ENCODE results near the gene SLC22A31.
"Not testable (repeated sequence)": the region's sequence is repeated elsewhere in the genome, so short reads cannot be mapped to it uniquely, and the experiment has no call there.

Gene SLC22A31

DNA sequence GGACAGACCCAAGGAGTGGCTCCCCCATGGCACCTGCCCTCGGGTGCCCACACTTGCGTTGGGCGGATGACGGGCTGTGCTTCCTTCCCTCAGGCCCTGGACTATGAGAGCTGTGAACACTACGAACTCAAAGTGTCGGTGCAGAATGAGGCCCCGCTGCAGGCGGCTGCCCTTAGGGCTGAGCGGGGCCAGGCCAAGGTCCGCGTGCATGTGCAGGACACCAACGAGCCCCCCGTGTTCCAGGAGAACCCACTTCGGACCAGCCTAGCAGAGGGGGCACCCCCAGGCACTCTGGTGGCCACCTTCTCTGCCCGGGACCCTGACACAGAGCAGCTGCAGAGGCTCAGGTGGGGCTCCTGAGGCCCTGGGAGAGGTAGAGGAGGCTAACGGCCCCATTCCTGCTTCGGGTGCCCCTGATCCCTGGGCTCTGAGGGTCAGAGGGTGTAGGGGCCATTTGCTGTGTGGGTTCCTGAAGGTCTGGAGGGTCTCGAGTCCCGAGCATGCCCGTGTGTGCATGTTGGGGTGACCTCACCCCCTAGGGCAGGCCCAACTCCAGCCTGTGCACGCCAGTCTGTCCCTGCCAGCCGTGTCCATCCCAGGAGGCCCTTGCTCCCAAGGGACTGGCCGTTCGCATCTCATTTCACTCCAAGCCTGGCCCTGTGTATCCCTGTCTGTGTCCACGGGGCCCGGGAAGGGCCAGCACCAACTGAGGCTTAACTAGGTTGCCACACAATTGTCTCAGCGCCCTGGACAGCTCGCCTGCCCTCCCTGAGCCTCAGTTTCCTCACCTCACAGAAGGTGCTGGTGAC is 10.0 kb downstream of the SLC22A31 start:
- Mint-ChIP-seq H3K36me3 (no peaks in the 10 kb centered on the region), H3K4me3 (no peak overlapping the region), H3K27me3 (no peaks in the 10 kb centered on the region), H3K4me1 (peaks cover 4% of the 10 kb centered on the region), H3K9me3 (no peaks in the 10 kb centered on the region), H3K27ac (peak overlapping the region; percentile 59)

DNA sequence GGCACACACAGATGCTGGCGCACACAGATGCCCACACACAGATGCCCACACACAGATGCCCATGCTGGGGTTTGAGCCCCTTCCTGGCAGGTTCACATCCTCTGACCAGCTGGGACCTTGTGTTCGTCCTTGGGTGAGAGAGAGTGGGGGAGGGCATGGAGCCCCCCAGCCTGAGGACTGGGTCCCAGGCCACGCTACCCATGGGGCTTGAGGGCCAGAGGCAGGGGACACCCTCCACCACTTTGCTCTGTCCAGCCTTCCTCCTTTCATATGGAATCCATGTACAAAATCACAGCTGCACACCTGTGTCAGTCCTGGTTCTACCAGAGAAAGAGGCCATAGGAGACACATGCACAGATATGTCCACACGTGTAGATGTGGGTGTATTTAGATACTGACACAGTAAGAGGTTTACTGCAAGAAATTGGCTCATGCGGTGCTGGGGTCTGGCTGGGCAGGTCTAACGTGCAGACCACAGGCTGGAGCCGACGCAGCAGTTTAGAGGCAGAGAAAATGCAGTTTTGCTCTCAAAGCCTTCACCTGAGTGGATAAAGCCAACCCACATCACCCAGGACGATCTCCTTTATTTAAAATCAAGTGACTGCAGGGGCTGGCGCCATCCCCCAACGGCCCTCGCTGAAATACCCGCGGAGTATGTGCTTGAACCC is 10.8 kb downstream of the SLC22A31 start:
- no peak overlapping the region for H3K4me3 Mint-ChIP-seq
- H3K4me1 Mint-ChIP-seq = peaks cover 4% of the 10 kb centered on the region
- no peaks in the 10 kb centered on the region for H3K9me3 Mint-ChIP-seq
- no peak overlapping the region for H3K27ac Mint-ChIP-seq
- no peaks in the 10 kb centered on the region for H3K27me3 Mint-ChIP-seq
- no peaks in the 10 kb centered on the region for H3K36me3 Mint-ChIP-seq

DNA sequence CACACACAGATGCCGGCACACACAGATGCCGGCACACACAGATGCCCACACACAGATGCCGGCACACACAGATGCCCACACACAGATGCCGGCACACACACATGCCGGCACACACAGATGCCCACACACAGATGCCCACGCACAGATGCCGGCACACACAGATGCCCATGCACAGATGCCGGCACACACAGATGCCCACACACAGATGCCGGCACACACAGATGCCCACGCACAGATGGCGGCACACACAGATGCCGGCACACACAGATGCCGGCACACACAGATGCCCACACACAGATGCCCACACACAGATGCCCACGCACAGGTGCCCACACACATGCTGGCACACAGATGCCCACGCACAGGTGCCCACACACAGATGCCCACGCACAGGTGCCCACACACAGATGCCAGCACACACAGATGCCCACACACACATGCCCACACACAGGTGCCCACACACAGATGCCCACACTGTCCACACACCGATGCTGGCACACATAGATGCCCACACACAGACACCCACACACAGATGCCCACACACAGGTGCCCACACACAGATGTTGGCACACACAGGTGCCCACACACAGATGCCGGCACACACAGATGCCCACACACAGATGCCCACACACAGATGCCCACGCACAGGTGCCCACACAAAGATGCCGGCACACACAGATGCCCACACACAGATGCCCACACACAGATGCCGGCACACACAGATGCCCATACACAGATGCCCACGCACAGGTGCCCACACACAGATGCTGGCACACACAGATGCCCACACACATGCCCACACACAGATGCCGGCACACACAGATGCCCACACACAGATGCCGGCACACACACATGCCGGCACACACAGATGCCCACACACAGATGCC is 11.6 kb downstream of the SLC22A31 start:
- not testable (repeated sequence) for H3K4me3 Mint-ChIP-seq

DNA sequence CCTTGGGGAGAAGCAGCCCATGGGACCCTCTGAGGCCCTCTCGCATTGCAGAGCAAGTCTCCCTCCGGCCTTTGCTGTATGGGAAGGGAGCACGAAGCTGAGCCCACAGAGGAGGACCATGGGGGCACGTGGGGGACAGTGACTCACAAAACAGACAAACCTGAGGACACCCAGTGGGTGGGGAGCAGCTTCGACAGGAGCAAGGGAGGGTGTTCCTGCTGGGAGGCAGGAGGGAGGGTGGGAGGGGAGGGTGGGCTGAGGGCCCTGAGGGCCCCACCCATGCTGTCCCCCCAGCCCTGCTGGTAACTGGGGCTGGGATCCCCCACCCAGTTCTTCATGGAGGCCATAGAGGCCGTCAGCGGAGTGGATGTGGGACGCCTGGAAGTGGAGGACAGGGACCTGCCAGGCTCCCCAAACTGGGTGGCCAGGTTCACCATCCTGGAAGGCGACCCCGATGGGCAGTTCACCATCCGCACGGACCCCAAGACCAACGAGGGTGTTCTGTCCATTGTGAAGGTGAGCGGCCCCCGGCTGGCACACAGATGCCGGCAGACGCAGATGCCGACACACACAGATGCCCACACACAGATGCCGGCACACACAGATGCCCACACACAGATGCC is 12.5 kb downstream of the SLC22A31 start:
- peak overlapping the region; percentile 73 for H3K27ac Mint-ChIP-seq
- H3K4me3 Mint-ChIP-seq = no peak overlapping the region
- no peaks in the 10 kb centered on the region for H3K9me3 Mint-ChIP-seq
- no peaks in the 10 kb centered on the region for H3K36me3 Mint-ChIP-seq
- H3K27me3 Mint-ChIP-seq = no peaks in the 10 kb centered on the region
- peaks cover 4% of the 10 kb centered on the region for H3K4me1 Mint-ChIP-seq

More for the DNA sequence above, 11.6 kb downstream of the SLC22A31 start:
- H3K27ac Mint-ChIP-seq, H3K4me1 Mint-ChIP-seq, H3K9me3 Mint-ChIP-seq, H3K36me3 Mint-ChIP-seq, H3K27me3 Mint-ChIP-seq: not testable (repeated sequence)

DNA sequence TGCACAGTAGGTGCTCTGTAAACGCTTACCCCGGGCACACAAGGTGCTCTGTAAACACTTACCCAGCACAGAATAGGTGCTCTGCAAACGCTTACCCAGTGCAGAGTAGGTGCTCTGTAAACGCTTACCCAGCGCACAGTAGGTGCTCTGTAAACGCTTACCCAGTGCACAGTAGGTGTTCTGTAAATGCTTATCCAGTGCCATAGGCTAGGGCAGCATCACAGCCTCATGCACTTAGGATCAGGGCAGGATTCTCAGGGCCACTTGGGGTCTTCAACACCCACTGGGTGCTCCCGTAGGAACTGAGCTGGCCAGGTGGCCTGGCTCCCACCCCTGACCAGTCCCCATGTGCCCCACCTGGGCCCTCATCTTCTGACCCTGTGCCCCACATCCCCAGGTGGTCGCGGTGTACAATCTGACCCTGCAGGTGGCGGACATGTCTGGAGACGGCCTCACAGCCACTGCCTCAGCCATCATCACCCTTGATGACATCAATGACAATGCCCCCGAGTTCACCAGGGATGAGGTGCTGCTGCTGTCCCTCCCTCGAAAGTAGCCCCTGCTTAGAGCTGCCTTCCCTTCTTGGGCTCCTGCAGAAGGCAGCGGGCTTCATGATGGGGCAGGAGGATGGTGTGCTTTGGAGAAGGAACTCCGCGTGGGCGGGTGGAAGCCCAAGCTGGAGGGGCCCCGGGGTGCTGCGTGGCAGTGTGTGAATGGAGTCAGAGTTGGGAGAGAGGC is 13.1 kb downstream of the SLC22A31 start:
- Mint-ChIP-seq H3K4me1 (peaks cover 8% of the 10 kb centered on the region), H3K27ac (peak overlapping the region; percentile 73), H3K27me3 (no peaks in the 10 kb centered on the region), H3K9me3 (no peaks in the 10 kb centered on the region), H3K4me3 (no peak overlapping the region), H3K36me3 (no peaks in the 10 kb centered on the region)

DNA sequence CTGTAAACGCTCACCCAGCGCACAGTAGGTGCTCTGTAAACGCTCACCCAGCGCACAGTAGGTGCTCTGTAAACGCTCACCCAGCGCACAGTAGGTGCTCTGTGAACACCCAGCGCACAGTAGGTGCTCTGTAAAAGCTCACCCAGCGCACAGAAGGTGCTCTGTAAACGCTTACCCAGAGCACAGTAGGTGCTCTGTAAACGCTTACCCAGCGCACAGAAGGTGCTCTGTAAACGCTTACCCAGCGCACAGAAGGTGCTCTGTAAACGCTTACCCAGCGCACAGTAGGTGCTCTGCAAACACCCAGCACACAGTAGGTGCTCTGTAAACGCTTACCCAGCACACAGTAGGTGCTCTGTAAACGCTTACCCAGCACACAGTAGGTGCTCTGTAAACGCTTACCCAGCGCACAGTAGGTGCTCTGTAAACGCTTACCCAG is 13.7 kb downstream of the SLC22A31 start:
- not testable (repeated sequence) for H3K4me3 Mint-ChIP-seq, H3K9me3 Mint-ChIP-seq, H3K36me3 Mint-ChIP-seq, H3K27me3 Mint-ChIP-seq, H3K4me1 Mint-ChIP-seq, H3K27ac Mint-ChIP-seq

DNA sequence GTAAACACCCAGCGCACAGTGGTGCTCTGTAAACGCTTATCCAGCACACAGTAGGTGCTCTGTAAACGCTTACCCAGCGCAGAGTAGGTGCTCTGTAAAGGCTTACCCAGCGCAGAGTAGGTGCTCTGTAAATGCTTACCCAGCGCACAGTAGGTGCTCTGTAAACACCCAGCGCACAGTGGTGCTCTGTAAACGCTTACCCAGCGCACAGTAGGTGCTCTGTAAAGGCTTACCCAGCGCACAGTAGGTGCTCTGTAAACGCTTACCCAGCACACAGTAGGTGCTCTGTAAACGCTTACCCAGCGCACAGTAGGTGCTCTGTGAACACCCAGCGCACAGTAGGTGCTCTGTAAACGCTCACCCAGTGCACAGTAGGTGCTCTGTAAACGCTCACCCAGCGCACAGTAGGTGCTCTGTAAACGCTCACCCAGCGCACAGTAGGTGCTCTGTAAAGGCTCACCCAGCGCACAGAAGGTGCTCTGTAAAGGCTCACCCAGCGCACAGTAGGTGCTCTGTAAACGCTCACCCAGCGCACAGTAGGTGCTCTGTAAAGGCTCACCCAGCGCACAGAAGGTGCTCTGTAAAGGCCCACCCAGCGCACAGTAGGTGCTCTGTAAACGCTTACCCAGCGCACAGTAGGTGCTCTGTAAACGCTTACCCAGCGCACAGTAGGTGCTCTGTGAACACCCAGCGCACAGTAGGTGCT is 14.3 kb downstream of the SLC22A31 start:
- not testable (repeated sequence) for H3K4me3 Mint-ChIP-seq, H3K27ac Mint-ChIP-seq, H3K36me3 Mint-ChIP-seq, H3K27me3 Mint-ChIP-seq, H3K9me3 Mint-ChIP-seq
- H3K4me1 Mint-ChIP-seq = peaks cover 10% of the 10 kb centered on the region

DNA sequence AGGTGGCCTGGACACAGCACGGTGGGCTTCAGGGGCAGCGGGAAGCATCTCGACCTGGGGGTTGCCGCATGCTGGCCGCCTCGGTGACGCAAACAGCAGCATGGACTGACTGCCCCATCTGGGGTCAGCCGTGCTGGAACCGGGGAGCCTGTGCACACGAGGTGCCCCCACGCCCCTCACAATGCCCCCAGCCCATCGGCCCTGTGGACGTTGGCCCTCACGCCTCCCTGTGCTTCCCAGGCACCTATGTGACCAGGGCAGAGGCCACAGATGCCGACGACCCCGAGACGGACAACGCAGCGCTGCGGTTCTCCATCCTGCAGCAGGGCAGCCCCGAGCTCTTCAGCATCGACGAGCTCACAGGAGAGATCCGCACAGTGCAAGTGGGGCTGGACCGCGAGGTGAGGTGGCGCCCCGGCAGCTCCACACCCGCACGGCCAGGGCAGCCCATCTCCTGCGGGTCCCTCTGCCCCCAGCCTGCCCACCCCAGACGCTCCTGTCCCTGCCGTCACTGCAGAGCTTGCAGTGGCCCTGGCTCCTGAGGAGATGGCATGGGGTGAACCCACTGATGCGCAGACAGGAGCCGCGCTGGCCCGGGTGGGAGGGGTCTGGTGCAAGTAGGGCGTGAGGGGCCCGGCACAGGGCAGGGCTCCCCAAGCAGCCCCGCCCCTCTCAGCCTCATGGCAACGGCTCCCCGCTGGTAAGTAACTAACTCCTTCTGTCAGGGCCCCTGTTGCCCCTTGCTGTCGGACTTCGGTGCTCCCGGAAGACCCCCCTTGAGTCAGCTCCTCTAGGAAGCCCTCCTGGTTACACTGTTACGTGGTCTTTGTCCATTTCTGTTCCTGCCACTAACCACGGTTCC is 15.2 kb downstream of the SLC22A31 start:
- peaks cover 8% of the 10 kb centered on the region for H3K4me1 Mint-ChIP-seq
- H3K9me3 Mint-ChIP-seq = no peaks in the 10 kb centered on the region
- no peak overlapping the region for H3K4me3 Mint-ChIP-seq
- H3K27me3 Mint-ChIP-seq = no peaks in the 10 kb centered on the region
- H3K36me3 Mint-ChIP-seq = no peaks in the 10 kb centered on the region
- H3K27ac Mint-ChIP-seq = no peak overlapping the region

DNA sequence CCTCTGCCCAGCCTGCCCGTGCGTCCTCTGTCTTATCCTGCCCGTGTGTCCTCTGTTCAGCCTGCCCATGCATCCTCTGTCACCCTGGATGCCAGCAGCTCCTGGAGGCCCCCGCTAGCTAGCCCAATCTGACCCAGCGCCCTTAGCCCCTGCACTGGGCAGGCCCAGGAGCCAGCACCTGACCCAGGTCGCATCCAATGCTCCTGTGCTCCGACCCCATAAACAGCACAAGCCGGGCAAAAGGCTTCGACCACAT is 15.7 kb downstream of the SLC22A31 start:
- Mint-ChIP-seq H3K27ac (no peak overlapping the region), H3K27me3 (no peaks in the 10 kb centered on the region), H3K4me1 (peaks cover 8% of the 10 kb centered on the region), H3K9me3 (no peaks in the 10 kb centered on the region), H3K4me3 (no peak overlapping the region), H3K36me3 (no peaks in the 10 kb centered on the region)

DNA sequence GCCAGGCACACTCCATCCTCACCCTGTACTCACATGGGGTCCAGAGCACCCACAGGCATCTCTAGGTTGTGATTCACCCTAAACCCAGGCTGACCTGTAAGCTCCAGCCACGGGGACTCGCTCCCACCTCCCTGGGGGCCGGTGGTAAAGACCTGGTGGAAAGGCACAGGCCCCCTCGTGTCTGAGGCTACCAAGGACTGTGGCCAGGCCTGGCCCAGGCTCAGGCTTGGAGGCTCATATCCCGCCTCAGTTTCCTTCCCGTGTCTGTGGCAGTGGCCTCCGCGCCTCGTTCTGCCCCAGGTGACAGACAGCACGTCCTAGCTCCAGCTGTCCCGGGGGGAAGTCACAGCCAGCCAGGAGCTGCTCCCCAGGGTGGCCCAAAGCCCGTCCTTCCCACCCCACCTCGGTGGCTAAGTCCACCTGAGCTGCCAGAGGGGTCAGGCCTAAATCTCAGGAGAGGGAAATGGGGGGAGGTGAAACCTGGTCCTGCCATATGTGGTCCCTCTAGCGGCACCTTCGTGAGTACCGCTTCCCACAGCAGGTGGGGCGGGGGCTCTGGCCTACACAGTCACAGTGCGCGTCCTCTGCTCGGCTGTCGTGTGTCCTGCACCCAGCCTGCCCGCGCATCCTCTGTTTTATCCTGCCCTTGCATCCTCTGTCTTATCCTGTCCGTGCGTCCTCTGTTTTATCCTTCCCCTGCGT is 16.2 kb downstream of the SLC22A31 start:
- H3K27me3 Mint-ChIP-seq = no peaks in the 10 kb centered on the region
- H3K4me1 Mint-ChIP-seq = peaks cover 8% of the 10 kb centered on the region
- no peaks in the 10 kb centered on the region for H3K9me3 Mint-ChIP-seq
- H3K27ac Mint-ChIP-seq = no peak overlapping the region
- H3K4me3 Mint-ChIP-seq = no peak overlapping the region
- H3K36me3 Mint-ChIP-seq = no peaks in the 10 kb centered on the region

DNA sequence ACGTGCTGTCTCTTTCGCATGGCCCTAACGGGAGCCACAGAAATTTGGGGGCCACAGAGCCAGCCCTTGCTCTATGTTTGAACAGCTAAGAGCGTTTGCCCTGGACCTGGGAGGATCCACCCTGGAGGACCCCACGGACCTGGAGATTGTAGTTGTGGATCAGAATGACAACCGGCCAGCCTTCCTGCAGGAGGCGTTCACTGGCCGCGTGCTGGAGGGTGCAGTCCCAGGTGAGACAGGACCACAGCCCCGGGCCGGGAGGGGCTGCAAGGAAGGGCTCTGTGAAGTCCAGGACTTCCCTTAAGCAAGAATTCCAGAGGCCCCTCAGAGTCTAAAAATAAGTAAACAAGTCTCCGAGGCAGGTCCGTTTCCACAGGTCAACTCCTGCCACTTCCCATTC is 16.9 kb downstream of the SLC22A31 start:
- H3K4me1 Mint-ChIP-seq = peaks cover 8% of the 10 kb centered on the region
- H3K27ac Mint-ChIP-seq = no peak overlapping the region
- H3K9me3 Mint-ChIP-seq = no peaks in the 10 kb centered on the region
- no peaks in the 10 kb centered on the region for H3K36me3 Mint-ChIP-seq
- H3K27me3 Mint-ChIP-seq = no peaks in the 10 kb centered on the region
- H3K4me3 Mint-ChIP-seq = no peak overlapping the region

DNA sequence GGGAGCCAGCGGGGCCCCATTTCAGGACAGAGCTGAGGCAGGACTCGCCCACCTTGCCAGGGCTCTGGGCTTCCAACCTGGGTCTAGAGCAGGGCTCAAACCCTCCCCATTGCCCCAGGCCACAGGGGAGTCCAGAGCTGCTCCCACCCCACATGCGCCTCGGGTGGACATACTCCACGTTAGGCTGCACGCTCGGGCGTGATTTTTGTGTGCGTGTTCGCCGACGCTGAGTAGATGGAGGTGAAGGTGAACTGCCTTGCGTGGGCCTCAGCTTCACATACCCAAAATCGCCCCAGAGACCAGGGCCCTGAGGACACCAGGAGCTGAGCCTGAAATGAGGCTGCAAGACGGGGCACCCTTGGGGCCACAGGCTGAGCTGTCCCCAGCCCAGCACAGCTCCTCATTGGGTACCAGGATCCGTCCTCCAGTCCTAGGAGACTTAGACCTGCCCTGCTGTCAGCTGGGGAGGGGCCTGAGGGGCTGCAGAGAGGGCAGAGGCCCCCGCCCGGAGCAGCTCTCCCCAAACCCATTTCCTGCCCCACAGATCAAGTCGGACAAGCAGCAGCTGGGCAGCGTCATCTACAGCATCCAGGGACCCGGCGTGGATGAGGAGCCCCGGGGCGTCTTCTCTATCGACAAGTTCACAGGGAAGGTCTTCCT is 20.6 kb downstream of the SLC22A31 start:
- Mint-ChIP-seq H3K4me1 (peaks cover 8% of the 10 kb centered on the region), H3K27me3 (no peaks in the 10 kb centered on the region), H3K9me3 (no peaks in the 10 kb centered on the region), H3K36me3 (no peaks in the 10 kb centered on the region), H3K27ac (no peak overlapping the region), H3K4me3 (no peak overlapping the region)

DNA sequence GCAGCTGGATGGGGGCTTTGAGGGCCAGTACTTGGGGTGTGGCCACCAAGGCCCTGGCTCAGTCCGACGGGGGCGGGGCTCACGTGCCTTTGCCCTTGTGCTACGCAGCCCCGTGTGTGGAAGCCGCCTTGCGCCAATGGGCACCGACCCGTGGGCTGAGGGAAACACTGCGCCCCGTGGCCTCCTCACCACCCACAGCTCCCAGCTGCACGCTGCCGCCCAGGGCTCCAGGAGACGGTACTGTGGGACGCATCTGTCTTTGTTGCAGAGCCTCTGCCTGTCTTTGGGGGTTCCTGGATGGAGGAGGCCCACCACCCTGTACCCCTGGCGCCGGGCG is 21.2 kb downstream of the SLC22A31 start:
- H3K27ac Mint-ChIP-seq = no peak overlapping the region
- H3K4me3 Mint-ChIP-seq = no peak overlapping the region
- no peaks in the 10 kb centered on the region for H3K9me3 Mint-ChIP-seq
- peaks cover 8% of the 10 kb centered on the region for H3K4me1 Mint-ChIP-seq
- no peaks in the 10 kb centered on the region for H3K27me3 Mint-ChIP-seq
- no peaks in the 10 kb centered on the region for H3K36me3 Mint-ChIP-seq
